Esophagus squamous epithelium (tissue), 5 donors: ENCODE data around the gene NCAPD2. TPM values are rescaled to one million over a fixed set of nuclear protein-coding genes. Genes with fewer than 3 reads are reported as not detected.
"Not testable (repeated sequence)": the region's sequence is repeated elsewhere in the genome, so short reads cannot be mapped to it uniquely, and the experiment has no call there.

Experiments
- DNase-seq: peaks from one replicate; lab custom pipeline; 2025; lab: John Stamatoyannopoulos, UW
- H3K27ac ChIP-seq, 4 donors: fragments of 200-600 bp; sonication (generic); one replicate each; pipeline ENCODE4 v1.5.1; 2016 to 2019; ENCODE audit warnings: mild to moderate bottlenecking in 1 of 4
- H3K27me3 ChIP-seq, 4 donors: fragments of 200-600 bp; sonication (generic); 1 replicate in 3 of 4; 2 replicates in 1 of 4; pipeline versions ENCODE4 v1.5.1 to v1.6.0; 2017 to 2021; ENCODE audit warnings: antibody characterized with exemption in 1 of 4
- H3K36me3 ChIP-seq, 3 donors: fragments of 200-600 bp; sonication (generic); one replicate each; pipeline ENCODE4 v1.5.1; 2016 to 2019
- H3K4me1 ChIP-seq, 3 donors: fragments of 200-600 bp; sonication (generic); one replicate each; pipeline ENCODE4 v1.5.1; 2017 to 2019
- H3K4me3 ChIP-seq, 4 donors: fragments of 200-600 bp; sonication (generic); 1 replicate in 3 of 4; 2 replicates in 1 of 4; pipeline ENCODE4 v1.5.1; 2016 to 2019; ENCODE audit warnings: mild to moderate bottlenecking in 2 of 4, moderate library complexity in 1 of 4
- H3K9me3 ChIP-seq, 3 donors: fragments of 200-600 bp; sonication (generic); one replicate each; pipeline ENCODE4 v1.5.1; 2016 to 2019
- POLR2A ChIP-seq, 4 donors: fragments of 450-650 bp; IDR thresholded peaks; one replicate each; pipeline ENCODE4 v1.6.1; 2017; ENCODE audit warnings: antibody characterized with exemption in 4 of 4, mild to moderate bottlenecking in 4 of 4, moderate library complexity in 3 of 4
- WGBS, 2 donors: methylation state at CpG; one replicate each; pipeline ENCODE4 v1.1.5; 2018; 5-methylcytosine and 5-hydroxymethylcytosine counted together
- intact Hi-C: fragments of 100-400 bp; cut with DNase I; formaldehyde crosslinking; loops from one replicate; pipeline ENCODE4 v1.15.0; 2022
- total RNA-seq, 4 donors: library from RNA; depleted of rRNA; stranded (reverse); fragments of >200 nt; gene quantifications; one replicate each; pipeline ENCODE4 v1.1.0, GENCODE V29; 2016
- TF ChIP-seq, protein P1 (sequence below), 6 experiments: fragments of 450-650 bp in 4 of 6; fragments of 200-600 bp in 2 of 6; sonication (generic) in 2 of 6; IDR thresholded peaks; one replicate each; pipeline ENCODE4 v1.5.1; 2016 to 2019; ENCODE audit warnings: antibody characterized with exemption in 6 of 6, mild to moderate bottlenecking in 4 of 6, moderate library complexity in 4 of 6
- donor health status: DM: yes; HTN: yes; CAD: no.

The NCAPD2 gene
- total RNA-seq, 4 donors from 2014 or later = 25.6 to 73.2 (median 55.9) TPM

DNA sequence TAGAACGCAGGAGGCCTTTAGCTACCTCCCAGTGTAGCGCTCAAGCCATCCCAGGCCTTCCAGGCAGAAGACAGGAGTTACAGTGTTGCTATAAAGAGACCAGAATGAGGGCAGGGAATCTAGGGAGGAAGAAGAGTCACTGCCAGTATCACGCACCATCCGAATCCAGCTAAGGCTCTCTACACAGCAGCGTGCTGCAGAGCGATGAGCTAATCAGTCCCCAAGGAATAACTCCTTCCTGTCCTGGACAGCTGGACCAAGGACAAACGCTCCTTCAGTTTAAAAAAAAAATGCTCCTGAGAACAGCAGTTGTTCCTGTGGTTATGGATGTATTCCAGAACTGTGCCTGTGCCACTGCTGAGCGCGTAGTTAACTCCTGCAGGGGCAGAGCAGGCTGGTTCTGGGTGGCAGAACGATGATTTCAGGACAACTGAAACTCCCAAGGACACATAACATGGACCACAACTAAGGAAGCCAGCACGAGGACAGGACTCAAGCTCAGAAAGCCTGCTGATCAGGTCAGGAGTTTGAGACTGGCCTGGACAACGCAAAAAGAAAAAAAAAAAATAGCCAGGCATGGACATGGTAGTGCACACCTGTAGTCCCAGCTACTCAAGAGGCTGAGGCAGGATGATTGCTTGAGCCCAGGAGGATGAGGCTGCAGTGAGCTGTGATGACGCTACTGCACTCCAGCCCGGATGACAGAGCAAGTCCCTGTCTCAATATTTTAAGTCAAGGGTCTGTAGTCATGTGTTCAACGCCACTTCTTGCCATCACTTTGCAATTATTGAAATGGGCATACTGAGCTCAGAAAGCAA is 59.4 kb downstream of the NCAPD2 start:
- H3K27ac ChIP-seq = peak overlapping the region; percentile 61 to 93 (median 82)
- intact Hi-C loops = no loop called here
- no peak for TF ChIP-seq POLR2A (IDR thresholded peaks at IDR 0.05)
- TF ChIP-seq, protein P1, sequence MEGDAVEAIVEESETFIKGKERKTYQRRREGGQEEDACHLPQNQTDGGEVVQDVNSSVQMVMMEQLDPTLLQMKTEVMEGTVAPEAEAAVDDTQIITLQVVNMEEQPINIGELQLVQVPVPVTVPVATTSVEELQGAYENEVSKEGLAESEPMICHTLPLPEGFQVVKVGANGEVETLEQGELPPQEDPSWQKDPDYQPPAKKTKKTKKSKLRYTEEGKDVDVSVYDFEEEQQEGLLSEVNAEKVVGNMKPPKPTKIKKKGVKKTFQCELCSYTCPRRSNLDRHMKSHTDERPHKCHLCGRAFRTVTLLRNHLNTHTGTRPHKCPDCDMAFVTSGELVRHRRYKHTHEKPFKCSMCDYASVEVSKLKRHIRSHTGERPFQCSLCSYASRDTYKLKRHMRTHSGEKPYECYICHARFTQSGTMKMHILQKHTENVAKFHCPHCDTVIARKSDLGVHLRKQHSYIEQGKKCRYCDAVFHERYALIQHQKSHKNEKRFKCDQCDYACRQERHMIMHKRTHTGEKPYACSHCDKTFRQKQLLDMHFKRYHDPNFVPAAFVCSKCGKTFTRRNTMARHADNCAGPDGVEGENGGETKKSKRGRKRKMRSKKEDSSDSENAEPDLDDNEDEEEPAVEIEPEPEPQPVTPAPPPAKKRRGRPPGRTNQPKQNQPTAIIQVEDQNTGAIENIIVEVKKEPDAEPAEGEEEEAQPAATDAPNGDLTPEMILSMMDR (IDR thresholded peaks at IDR 0.05) = no peak
- peaks cover 45 to 88% (median 52%) of the 10 kb centered on the region in 3 donors for H3K4me1 ChIP-seq
- WGBS, 2 donors = 51 to 57% methylated on average over 14 to 15 of the region's 15 CpGs
- peak overlapping the region in 1 of 4 donors; percentile 75 for H3K4me3 ChIP-seq
- peaks cover 4 to 52% (median 16%) of the 10 kb centered on the region in 3 donors for H3K36me3 ChIP-seq
- no peak for DNase-seq
- H3K27me3 ChIP-seq = no peaks in the 10 kb centered on the region
- no peaks in the 10 kb centered on the region for H3K9me3 ChIP-seq

DNA sequence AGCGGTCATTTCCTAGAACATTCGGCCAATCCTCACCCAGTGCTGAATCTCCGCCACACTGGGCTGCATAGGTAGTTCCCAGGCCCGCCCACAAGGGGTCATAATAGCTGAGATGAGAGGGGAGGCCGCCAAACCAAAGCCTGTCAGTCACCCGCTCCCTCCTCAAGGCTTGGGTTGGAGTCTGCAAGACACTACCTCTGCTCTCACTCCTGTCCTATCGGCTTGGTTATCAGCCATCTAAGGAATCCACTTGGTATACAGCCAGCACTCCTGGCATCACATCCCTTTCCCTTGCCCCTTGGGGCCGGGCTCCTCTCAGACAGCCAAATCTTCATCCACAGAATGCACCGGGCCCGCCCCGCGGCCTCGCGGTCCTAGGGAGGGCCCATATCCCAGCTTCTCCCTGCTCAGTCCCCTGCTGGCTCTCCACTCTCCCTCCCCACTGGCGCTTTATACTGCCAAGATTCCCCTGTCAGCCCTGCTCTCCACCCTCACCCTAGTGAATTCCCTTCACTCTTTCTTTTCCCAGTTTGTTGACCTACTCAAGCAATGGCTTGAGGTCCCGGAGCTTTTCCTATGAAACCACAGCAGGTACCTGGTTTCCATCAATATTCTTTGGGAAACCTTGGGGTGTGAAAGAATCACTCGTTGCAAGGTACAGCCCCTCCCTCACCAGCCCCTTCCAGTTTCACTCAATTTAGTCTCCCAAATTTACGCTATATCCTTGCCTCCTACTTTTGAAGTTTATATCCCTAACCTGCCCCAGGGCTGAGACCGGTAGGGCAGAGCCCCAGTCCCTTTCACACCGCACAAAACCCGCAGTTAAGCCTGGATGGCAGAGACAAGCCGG is 60.5 kb downstream of the NCAPD2 start:
- peak overlapping the region; percentile 35 to 83 (median 78) for H3K27ac ChIP-seq
- H3K9me3 ChIP-seq = no peaks in the 10 kb centered on the region
- no peaks in the 10 kb centered on the region for H3K27me3 ChIP-seq
- no peak for DNase-seq
- H3K4me3 ChIP-seq = peak overlapping the region; percentile 43 to 75 (median 62)
- TF ChIP-seq, protein P1 (IDR thresholded peaks at IDR 0.05) = peak; percentile 29 to 52 (median 48)
- TF ChIP-seq POLR2A (IDR thresholded peaks at IDR 0.05) = no peak
- intact Hi-C loops = no loop called here
- H3K4me1 ChIP-seq = peaks cover 44 to 77% (median 51%) of the 10 kb centered on the region in 3 donors
- peaks cover 5 to 52% (median 13%) of the 10 kb centered on the region in 3 donors for H3K36me3 ChIP-seq
- WGBS, 2 donors = 33 to 39% methylated on average over 21 to 22 of the region's 22 CpGs

DNA sequence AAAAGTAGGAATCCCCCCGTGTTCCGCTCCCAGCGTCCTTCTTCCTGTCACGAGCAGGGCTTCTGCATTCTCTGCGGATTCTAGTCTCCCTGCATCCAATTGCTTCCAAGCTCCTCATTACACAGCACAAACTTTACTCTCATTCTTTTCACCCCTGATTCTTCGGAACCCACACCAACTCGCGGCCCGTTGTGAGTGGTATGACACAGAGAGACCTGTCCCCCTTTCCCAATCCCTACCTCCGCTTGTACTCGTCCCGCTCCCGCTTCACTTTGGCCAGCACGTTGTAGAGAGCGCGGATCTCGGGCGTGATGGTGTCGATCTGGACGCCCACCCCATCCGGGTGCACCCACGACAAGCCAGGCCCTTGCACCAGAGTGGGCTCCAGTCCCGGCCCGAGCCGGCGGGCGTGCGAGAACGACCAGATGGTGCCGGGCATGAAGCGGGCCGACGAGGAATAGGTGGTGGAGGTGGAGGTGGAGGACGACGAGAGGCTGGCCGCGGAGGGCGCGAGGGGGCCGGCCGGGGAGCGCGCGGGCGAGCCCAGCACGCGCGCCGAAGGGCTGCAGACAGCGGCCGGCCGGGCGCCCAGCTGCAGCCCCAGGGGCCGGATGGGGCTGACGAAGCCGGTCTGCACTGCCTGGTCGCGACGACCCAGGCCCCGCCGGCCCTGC is 61.3 kb downstream of the NCAPD2 start:
- peaks cover 42 to 70% (median 44%) of the 10 kb centered on the region in 3 donors for H3K4me1 ChIP-seq
- H3K9me3 ChIP-seq = no peaks in the 10 kb centered on the region
- TF ChIP-seq, protein P1 (IDR thresholded peaks at IDR 0.05) = no peak
- TF ChIP-seq POLR2A (IDR thresholded peaks at IDR 0.05) = no peak
- DNase-seq = no peak
- intact Hi-C loops = no loop called here
- H3K36me3 ChIP-seq = peaks cover 13 to 52% (median 20%) of the 10 kb centered on the region in 3 donors
- peak overlapping the region; percentile 35 to 83 (median 78) for H3K27ac ChIP-seq
- WGBS, 2 donors = 35 to 50% methylated on average over 15 to 41 of the region's 61 CpGs
- peak overlapping the region; percentile 43 to 75 (median 62) for H3K4me3 ChIP-seq
- no peaks in the 10 kb centered on the region for H3K27me3 ChIP-seq

DNA sequence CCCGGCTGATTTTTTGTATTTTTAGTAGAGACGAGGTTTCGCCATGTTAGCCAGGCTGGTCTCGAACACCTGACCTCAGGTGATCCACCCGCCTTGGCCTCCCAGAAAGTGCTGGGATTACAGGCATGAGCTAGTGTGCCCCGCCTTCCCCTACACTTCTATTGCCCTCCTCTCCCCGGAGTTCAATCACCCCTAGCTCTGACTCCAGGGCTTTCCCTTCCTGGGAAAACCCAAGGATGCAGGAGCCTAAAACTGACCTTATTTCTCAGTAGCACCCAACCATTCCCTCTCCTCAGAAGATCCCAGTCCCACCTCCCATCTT is 62.6 kb downstream of the NCAPD2 start:
- H3K4me3 ChIP-seq = peak overlapping the region in 3 of 4 donors; percentile 57 to 75 (median 68)
- H3K4me1 ChIP-seq = peaks cover 30 to 57% (median 34%) of the 10 kb centered on the region in 3 donors
- peaks cover 24 to 59% (median 32%) of the 10 kb centered on the region in 3 donors for H3K36me3 ChIP-seq
- H3K9me3 ChIP-seq, intact Hi-C loops, H3K27me3 ChIP-seq, DNase-seq: not testable (repeated sequence)
- 80 to 84% methylated on average over 5 to 7 of the region's 7 CpGs for WGBS, 2 donors
- H3K27ac ChIP-seq = peak overlapping the region; percentile 35 to 83 (median 78)

DNA sequence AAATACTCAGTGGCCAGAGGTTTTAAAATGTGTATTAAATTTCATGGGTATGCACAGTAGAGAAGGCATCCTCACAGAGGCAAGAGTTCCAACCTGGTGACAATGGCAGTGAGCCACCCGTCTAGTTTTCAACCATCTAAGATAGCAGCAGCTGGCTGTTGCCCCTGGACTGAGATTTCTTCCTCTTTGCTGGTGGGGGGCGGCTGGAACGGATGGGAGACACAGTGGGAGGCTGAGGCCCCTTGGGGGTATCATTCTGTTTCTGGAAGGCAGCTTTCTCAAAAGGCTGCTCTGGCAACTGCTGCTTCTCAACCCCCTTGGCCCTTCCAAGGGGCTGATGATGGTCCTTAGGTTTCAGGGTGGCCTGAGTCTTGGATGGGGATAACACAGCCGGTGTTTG is 63.0 kb downstream of the NCAPD2 start:
- H3K27ac ChIP-seq = peak overlapping the region in 3 of 4 donors; percentile 75 to 83 (median 82)
- WGBS, 2 donors = 78 to 92% methylated on average over 3 of the region's 4 CpGs
- peaks cover 26 to 53% (median 30%) of the 10 kb centered on the region in 3 donors for H3K4me1 ChIP-seq
- H3K36me3 ChIP-seq = peaks cover 28 to 63% (median 36%) of the 10 kb centered on the region in 3 donors
- intact Hi-C loops = no loop called here
- TF ChIP-seq POLR2A (IDR thresholded peaks at IDR 0.05) = no peak
- TF ChIP-seq, protein P1 (IDR thresholded peaks at IDR 0.05) = no peak
- H3K4me3 ChIP-seq = no peak overlapping the region
- no peaks in the 10 kb centered on the region for H3K27me3 ChIP-seq
- H3K9me3 ChIP-seq = no peaks in the 10 kb centered on the region
- DNase-seq = no peak
